Gastroesophageal sphincter (tissue), 4 donors: Measurements from ENCODE around the gene EXD3. TPM values are rescaled to one million over a fixed set of nuclear protein-coding genes. Genes with fewer than 3 reads are reported as not detected.
"Not testable (repeated sequence)": the region's sequence is repeated elsewhere in the genome, so short reads cannot be mapped to it uniquely, and the experiment has no call there.

ENCODE experiments used
- ATAC-seq: fragments of 150-250 bp; one replicate; pipeline ENCODE4 v1.9.1; 2016; ENCODE audit warnings: mild to moderate bottlenecking, moderate library complexity
- H3K27ac ChIP-seq, 4 donors: fragments of 200-600 bp; sonication (generic) in 3 of 4; 1 replicate in 3 of 4; 2 replicates in 1 of 4; pipeline ENCODE4 v1.5.1; 2016 to 2019
- H3K27me3 ChIP-seq: fragments of 200-600 bp; sonication (generic); one replicate; pipeline ENCODE4 v1.5.1; 2019
- H3K36me3 ChIP-seq, 2 donors: fragments of 200-600 bp; sonication (generic); one replicate each; pipeline ENCODE4 v1.5.1; 2019; ENCODE audit warnings: control low read depth in 1 of 2
- H3K4me1 ChIP-seq, 3 donors: fragments of 200-600 bp; sonication (generic); 1 replicate in 2 of 3; 2 replicates in 1 of 3; pipeline ENCODE4 v1.5.1; 2016 to 2019; ENCODE audit warnings: control low read depth in 2 of 3
- H3K4me3 ChIP-seq, 2 donors: fragments of 200-600 bp; sonication (generic); one replicate each; pipeline ENCODE4 v1.5.1; 2019; ENCODE audit warnings: mild to moderate bottlenecking in 1 of 2, moderate library complexity in 1 of 2
- H3K9me3 ChIP-seq, 3 donors: fragments of 200-600 bp; sonication (generic); one replicate each; pipeline ENCODE4 v1.5.1; 2017 to 2019; ENCODE audit warnings: control low read depth in 2 of 3
- EP300 ChIP-seq: sonication (generic); formaldehyde crosslinking; IDR thresholded peaks from one replicate; pipeline ENCODE4 v1.6.1; 2017; ENCODE audit warnings: antibody characterized with exemption, mild to moderate bottlenecking
- POLR2A ChIP-seq, 2 donors: fragments of 450-650 bp; IDR thresholded peaks; one replicate each; pipeline ENCODE4 v1.6.1; 2017; ENCODE audit warnings: antibody characterized with exemption in 2 of 2, mild to moderate bottlenecking in 2 of 2, moderate library complexity in 1 of 2
- POLR2AphosphoS5 ChIP-seq: sonication (generic); formaldehyde crosslinking; IDR thresholded peaks from one replicate; pipeline ENCODE4 v1.6.1; 2017; ENCODE audit warnings: antibody characterized with exemption
- WGBS, 2 donors: methylation state at CpG; one replicate each; pipeline ENCODE4 v1.1.5; 2018; ENCODE audit warnings: low coverage in 1 of 2; 5-methylcytosine and 5-hydroxymethylcytosine counted together
- total RNA-seq, 4 donors: library from RNA; depleted of rRNA; stranded (reverse); fragments of >200 nt; gene quantifications; one replicate each; pipeline ENCODE4 v1.1.0, GENCODE V29; 2016
- TF ChIP-seq, protein P1 (sequence below), 4 experiments: fragments of 200-600 bp in 2 of 4; fragments of 450-650 bp in 2 of 4; sonication (generic) in 1 of 4; IDR thresholded peaks; one replicate each; pipeline ENCODE4 v1.5.1; 2017 to 2019; ENCODE audit warnings: antibody characterized with exemption in 4 of 4, mild to moderate bottlenecking in 2 of 4, moderate library complexity in 2 of 4

The EXD3 gene, protein sequence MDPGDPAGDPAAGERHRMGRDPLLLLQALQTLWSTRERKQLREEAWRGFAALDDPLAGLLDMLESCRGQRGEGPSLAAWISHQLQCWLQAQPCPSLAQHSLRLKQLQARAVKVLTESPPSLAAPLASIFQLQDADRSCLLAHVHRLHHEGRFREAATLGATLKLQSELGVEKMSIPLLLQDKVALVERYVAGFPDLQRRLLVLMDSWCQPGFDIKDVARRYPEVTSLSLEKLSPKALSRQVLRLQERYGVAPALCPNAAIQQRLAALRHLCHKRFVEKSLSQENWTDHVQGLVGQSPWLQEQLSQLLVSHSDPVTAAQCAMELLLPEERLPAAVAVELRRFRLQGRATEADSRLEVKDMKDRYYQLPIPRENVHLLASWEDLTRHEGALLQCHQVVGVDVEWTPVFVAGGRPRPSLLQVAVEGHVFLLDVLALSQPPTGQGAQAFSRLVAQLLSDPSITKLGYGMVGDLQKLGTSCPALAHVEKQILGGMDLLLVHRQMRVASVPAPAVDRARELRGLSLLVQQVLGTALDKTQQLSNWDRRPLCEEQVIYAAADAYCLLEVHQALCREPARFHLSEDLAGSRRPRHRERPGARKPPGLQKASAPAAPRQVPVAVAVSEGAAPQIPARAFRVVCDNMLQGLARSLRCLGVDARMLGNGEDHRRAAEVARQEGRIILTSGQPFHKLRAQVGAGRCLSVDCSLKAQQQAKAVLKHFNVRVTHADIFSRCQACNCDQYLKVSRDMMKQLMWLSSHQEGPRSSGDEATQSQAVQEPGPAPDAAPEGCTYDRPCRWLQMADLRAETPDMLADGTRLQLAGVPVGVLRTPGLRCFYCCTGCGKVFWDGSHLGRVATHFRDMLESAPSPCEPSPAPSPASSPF
- total RNA-seq, result 10 to 100 TPM in 2 of 4 donors, 1 to 10 TPM in 2; 3.7 to 29.7 (median 10.9) TPM

DNA sequence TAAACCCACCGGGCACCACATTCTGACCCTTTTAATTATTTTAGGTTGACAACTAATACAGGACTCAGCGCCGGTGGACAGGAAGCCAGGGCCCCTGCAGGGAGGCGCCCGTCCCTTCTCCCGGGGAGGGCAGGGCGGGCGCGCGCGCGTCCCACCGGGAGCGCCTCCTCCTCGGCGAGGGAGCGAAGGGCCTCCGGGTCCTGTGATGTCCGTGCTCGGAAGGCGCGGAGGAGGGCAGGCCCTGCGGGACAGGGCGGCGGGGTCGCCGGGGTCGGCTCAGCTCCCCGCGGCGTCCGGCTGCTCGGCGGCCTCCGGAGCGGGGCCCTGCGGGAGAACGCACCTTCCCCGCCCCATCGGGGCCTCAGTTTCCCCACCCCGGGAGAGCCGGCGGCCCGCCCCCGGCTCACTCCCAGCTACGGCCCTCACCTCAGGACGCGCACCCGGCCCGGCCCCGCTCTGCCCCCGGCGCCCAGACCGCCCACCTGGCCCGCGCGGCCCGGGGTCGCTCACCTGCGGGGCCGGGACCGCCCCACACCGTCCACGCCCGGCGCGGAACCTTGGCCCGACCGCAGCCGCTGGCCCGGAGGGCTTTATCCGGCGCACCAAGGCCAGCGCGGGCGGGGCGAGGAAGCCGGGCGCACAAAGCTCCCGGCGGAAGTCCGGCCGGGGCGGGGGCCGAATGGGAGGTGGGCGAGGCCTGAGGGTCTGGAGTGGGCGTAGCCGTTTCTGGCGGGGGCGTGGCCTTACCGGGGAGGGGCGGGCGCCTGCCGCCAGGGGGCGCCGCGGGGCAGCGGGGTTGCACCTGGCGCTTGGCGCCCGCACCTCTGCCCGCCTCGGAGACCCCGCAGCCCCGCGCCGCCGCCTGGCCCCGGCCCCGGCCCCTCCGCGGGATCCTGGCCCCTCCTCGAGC lies at the start of gene EXD3, which contains the start of gene NOXA1:
Gene EXD3 (minus strand): TSS at position 559 of the 910 bp plus-strand sequence. CDS start 27,805 bp downstream, outside the sequence.
Gene NOXA1 (plus strand): TSS at position 790 of the 910 bp plus-strand sequence. CDS start 137 bp downstream, outside the sequence.
- Histone ChIP-seq H3K9me3 (no peaks in the 10 kb centered on the region), H3K36me3 (peaks cover 0 to 2% of the 10 kb centered on the region in 2 donors), H3K27ac (peak within 1 kb of the TSS in 3 of 4 donors; percentile 75 to 87 (median 83)), H3K4me3 (peak within 1 kb of the TSS; percentile 56 to 99), H3K27me3 (no peaks in the 10 kb centered on the region), H3K4me1 (peaks cover 0 to 40% (median 11%) of the 10 kb centered on the region in 3 donors)
- TF ChIP-seq POLR2A (IDR thresholded peaks at IDR 0.05) (peak; percentile 28 to 32), POLR2AphosphoS5 (peak; percentile 56), EP300 (no peak)
- TF ChIP-seq, protein P1, sequence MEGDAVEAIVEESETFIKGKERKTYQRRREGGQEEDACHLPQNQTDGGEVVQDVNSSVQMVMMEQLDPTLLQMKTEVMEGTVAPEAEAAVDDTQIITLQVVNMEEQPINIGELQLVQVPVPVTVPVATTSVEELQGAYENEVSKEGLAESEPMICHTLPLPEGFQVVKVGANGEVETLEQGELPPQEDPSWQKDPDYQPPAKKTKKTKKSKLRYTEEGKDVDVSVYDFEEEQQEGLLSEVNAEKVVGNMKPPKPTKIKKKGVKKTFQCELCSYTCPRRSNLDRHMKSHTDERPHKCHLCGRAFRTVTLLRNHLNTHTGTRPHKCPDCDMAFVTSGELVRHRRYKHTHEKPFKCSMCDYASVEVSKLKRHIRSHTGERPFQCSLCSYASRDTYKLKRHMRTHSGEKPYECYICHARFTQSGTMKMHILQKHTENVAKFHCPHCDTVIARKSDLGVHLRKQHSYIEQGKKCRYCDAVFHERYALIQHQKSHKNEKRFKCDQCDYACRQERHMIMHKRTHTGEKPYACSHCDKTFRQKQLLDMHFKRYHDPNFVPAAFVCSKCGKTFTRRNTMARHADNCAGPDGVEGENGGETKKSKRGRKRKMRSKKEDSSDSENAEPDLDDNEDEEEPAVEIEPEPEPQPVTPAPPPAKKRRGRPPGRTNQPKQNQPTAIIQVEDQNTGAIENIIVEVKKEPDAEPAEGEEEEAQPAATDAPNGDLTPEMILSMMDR (IDR thresholded peaks at IDR 0.05), result peak in 3 of 4 experiments; percentile 69 to 83 (median 82)
- ATAC-seq, result peak; percentile 96
- 0% methylated on average over 1 of the region's 113 CpGs; no CpG with 5 or more reads in 1 of the 2 donors for WGBS, 2 donors

DNA sequence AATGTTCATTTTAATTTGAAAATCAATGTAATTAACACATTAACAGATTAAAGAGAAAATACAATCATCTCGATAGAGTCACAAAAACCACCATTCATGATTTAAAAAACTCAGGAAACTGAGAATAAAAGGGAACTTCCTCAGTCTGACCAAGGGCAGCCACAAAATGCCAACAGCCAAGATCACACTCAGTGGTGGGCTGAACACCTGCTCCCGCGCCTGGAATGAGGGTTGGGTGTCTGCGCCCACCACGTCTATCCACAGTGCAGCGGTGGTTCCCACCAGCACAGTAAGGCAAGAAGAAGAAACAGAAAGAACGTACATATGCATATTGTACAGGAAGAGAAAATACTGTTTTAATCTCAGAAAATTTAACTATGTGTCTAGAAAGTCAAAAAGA lies 47.8 kb upstream of the EXD3 start:
- H3K4me3 ChIP-seq, result no peak overlapping the region
- WGBS, 2 donors, result 66 to 69% methylated on average over 4 to 7 of the region's 7 CpGs
- TF ChIP-seq EP300 (no peak), POLR2A (IDR thresholded peaks at IDR 0.05) (no peak), POLR2AphosphoS5 (no peak)
- TF ChIP-seq, protein P1 (IDR thresholded peaks at IDR 0.05), result no peak
- H3K4me1 ChIP-seq, result no peaks in the 10 kb centered on the region
- H3K36me3 ChIP-seq, result peaks cover 0 to 8% of the 10 kb centered on the region in 2 donors
- H3K27me3 ChIP-seq, result no peaks in the 10 kb centered on the region
- H3K27ac ChIP-seq, result no peak overlapping the region
- no peak for ATAC-seq
- peaks cover 0 to 9% (median 0%) of the 10 kb centered on the region in 3 donors for H3K9me3 ChIP-seq

DNA sequence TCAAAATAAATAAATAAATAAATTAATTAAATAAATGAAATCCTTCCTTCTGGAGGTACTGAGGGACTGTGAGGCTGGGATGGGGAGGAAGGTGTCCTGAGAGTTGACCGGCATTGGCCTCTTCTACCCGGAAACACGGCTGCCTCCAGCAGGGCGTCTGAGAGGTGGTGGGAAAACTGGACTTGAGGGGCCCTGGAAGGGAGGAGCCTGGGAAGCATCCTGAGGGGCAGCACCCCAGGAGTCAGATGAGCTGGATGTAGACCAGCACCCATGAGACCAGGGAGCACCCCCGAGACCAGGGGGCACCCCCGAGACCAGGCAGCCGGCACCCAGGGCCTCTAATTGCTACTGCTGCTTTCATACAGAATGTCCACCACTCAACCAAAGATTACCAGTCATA lies 44.9 kb upstream of the EXD3 start:
- Histone ChIP-seq H3K4me1 (no peaks in the 10 kb centered on the region), H3K36me3 (peaks cover 0 to 10% of the 10 kb centered on the region in 2 donors), H3K9me3 (no peaks in the 10 kb centered on the region), H3K27ac (no peak overlapping the region), H3K4me3 (no peak overlapping the region), H3K27me3 (no peaks in the 10 kb centered on the region)
- 90 to 94% methylated on average over 4 of the region's 7 CpGs for WGBS, 2 donors
- no peak for TF ChIP-seq EP300
- TF ChIP-seq, protein P1 (IDR thresholded peaks at IDR 0.05), result no peak
- no peak for TF ChIP-seq POLR2AphosphoS5
- TF ChIP-seq POLR2A (IDR thresholded peaks at IDR 0.05), result no peak
- ATAC-seq, result no peak

DNA sequence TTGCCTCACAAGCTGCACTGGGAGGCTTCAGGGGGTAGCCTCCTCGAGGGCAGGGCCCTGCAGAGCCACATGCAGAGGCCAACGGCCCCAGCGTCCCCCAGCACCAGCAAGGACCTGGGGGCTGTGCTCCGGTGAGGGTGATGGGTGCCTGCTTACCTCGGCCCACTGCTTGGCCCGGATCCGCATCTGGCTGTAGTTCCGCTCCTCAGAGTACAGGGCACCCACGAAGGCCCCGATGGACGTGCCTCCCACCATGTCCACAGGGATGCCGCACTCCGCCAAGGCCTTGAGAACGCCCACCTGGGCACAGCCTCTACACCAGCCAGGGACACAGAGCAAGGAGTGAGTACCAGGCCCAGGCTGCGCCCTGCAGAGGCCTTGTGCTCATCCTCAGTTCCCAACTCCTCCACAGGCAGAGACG lies 44.2 kb upstream of the EXD3 start:
- H3K4me3 ChIP-seq, result no peak overlapping the region
- no peak for TF ChIP-seq POLR2A (IDR thresholded peaks at IDR 0.05)
- no peak for TF ChIP-seq POLR2AphosphoS5
- no peak for TF ChIP-seq EP300
- TF ChIP-seq, protein P1 (IDR thresholded peaks at IDR 0.05), result no peak
- no peak for ATAC-seq
- H3K36me3 ChIP-seq, result peaks cover 0 to 15% of the 10 kb centered on the region in 2 donors
- H3K27me3 ChIP-seq, result no peaks in the 10 kb centered on the region
- no CpG with 5 or more reads among the region's 16 CpGs for WGBS, 2 donors
- H3K27ac ChIP-seq, result no peak overlapping the region
- H3K9me3 ChIP-seq, result no peaks in the 10 kb centered on the region
- peaks cover 0 to under 1% (median 0%) of the 10 kb centered on the region in 3 donors for H3K4me1 ChIP-seq

DNA sequence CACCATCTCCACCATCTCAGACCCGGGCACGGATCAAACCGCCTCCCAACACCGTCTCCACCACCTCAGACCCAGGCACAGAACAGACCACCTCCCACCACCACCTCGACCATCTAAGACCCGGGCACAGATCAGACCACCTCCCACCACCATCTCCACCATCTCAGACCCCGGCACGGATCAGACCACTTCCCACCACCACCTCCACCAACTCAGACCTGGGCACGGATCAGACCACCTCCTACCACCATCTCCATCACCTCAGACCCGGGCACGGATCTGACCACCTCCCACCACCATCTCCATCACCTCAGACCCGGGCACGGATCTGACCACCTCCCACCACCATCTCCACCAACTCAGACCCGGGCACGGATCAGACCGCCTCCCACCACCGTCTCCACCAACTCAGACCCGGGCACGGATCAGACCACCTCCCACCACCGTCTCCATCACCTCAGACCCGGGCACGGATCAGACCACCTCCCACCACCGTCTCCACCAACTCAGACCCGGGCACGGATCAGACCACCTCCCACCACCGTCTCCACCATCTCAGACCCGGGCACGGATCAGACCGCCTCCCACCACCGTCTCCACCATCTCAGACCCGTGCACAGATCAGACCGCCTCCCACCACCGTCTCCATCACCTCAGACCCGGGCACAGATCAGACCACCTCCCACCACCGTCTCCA lies 43.6 kb upstream of the EXD3 start:
- H3K36me3 ChIP-seq, result peaks cover 0 to 15% of the 10 kb centered on the region in 2 donors
- 82 to 87% methylated on average over 15 of the region's 35 CpGs for WGBS, 2 donors
- H3K27me3 ChIP-seq, H3K4me3 ChIP-seq, ATAC-seq, H3K27ac ChIP-seq, H3K9me3 ChIP-seq, H3K4me1 ChIP-seq: not testable (repeated sequence)
